ENCODE data around the gene FZD1.

GRCh38 chr7:91263384-91264045 lies 718 bp upstream of the FZD1 start:
- TF ChIP-seq CTCF (conservative IDR thresholded peaks at IDR 0.05; ENCODE audit: low read depth, low read length), result no peak
- no peak for TF ChIP-seq POLR2A (IDR thresholded peaks at IDR 0.05; ENCODE audit: low read depth, low read length)
- TF ChIP-seq SMC3 (IDR thresholded peaks at IDR 0.05; ENCODE audit: low read depth, low read length), result no peak
- TF ChIP-seq, protein P1, sequence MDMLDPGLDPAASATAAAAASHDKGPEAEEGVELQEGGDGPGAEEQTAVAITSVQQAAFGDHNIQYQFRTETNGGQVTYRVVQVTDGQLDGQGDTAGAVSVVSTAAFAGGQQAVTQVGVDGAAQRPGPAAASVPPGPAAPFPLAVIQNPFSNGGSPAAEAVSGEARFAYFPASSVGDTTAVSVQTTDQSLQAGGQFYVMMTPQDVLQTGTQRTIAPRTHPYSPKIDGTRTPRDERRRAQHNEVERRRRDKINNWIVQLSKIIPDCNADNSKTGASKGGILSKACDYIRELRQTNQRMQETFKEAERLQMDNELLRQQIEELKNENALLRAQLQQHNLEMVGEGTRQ (IDR thresholded peaks at IDR 0.05; ENCODE audit: low read depth, low read length), result no peak
- TF ChIP-seq RFX5 (IDR thresholded peaks at IDR 0.05; ENCODE audit: low read depth, low read length), result no peak
- no peak for TF ChIP-seq FOS (IDR thresholded peaks at IDR 0.05; ENCODE audit: low read depth, low read length)
